ENCODE measurements around the gene LRRC55. TPM values are rescaled to one million over a fixed set of nuclear protein-coding genes. Genes with fewer than 3 reads are reported as not detected.

Gene LRRC55
- total RNA-seq, 4 donors from 2014 or later: 0.13 TPM; not detected in 3

DNA sequence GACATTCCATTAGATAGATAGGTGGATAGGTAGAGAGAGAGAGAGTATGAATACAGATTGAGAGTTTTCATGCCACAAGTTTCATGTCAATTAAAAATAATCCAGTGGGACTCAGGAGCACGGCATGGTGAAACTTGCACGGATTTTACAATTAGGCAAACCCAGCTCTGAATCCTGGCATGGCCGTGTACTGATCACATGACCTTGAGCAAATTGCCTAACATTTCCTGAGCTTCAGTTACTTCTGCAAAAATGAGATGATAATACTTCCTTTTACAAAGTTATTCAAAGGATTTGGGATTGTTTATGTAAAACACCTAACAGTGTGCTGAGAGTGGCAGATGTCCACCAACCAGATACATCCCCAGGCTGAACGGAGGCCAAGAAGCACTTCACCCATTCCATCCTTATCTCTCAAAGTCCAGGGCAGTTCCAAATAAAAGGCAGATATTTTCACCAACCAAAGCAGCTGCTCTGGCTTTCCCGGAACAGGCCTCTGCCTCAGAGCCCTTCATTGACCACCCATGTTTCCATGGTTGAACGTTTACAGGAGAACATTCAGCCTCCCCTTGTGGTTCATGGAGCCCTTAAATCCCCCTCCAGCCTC lies 37.4 kb downstream of the LRRC55 start:
- TF ChIP-seq, protein P1, sequence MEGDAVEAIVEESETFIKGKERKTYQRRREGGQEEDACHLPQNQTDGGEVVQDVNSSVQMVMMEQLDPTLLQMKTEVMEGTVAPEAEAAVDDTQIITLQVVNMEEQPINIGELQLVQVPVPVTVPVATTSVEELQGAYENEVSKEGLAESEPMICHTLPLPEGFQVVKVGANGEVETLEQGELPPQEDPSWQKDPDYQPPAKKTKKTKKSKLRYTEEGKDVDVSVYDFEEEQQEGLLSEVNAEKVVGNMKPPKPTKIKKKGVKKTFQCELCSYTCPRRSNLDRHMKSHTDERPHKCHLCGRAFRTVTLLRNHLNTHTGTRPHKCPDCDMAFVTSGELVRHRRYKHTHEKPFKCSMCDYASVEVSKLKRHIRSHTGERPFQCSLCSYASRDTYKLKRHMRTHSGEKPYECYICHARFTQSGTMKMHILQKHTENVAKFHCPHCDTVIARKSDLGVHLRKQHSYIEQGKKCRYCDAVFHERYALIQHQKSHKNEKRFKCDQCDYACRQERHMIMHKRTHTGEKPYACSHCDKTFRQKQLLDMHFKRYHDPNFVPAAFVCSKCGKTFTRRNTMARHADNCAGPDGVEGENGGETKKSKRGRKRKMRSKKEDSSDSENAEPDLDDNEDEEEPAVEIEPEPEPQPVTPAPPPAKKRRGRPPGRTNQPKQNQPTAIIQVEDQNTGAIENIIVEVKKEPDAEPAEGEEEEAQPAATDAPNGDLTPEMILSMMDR (IDR thresholded peaks at IDR 0.05): no peak
- no peak for TF ChIP-seq POLR2A (IDR thresholded peaks at IDR 0.05)
- H3K27ac ChIP-seq: no peak overlapping the region
- no peaks in the 10 kb centered on the region for H3K36me3 ChIP-seq
- no peaks in the 10 kb centered on the region for H3K9me3 ChIP-seq
- H3K4me3 ChIP-seq: no peak overlapping the region
- H3K27me3 ChIP-seq: no peaks in the 10 kb centered on the region
- no peak for DNase-seq
- H3K4me1 ChIP-seq: no peaks in the 10 kb centered on the region

DNA sequence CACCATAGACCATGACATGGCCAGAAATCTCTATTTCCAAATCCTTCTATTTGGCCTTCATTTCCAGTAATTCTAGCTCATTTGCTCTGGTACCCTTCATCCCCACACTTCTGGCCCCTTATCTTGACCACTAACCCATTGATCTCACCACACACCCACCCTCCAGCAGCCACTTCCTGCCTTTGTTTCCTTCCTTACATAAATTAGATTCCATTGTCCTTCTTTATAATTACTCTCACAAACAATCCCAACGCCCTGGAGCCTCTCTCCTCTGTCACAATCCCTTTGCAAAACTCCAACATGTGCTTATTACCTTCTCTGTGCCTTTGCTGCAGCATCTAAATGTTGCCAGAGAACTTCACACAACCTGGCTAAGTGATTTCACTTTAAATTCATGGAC lies 40.5 kb downstream of the LRRC55 start:
- Histone ChIP-seq H3K4me3 (no peak overlapping the region), H3K27ac (no peak overlapping the region), H3K4me1 (no peaks in the 10 kb centered on the region), H3K27me3 (no peaks in the 10 kb centered on the region), H3K36me3 (no peaks in the 10 kb centered on the region), H3K9me3 (no peaks in the 10 kb centered on the region)
- DNase-seq: no peak
- no peak for TF ChIP-seq POLR2A (IDR thresholded peaks at IDR 0.05)
- TF ChIP-seq, protein P1 (IDR thresholded peaks at IDR 0.05): no peak

DNA sequence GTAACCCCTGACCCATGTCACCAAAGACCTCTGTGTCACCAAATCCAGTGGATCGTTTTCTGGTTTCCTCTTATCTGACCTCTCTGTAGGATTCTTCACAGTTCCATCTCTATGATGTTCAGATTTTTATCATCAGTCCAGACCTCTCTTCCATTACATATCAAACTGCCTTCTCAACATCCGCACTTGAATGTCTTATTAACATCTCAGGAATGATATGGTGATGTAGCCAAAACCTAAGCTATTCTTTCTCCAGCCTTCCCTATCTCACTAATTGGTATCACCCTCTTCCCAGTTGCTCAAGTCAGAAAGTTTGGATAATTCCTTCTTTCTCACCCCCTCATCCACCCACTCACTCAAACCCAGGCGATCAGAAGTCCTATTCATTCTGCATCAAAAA lies 41.8 kb downstream of the LRRC55 start:
- H3K4me1 ChIP-seq: no peaks in the 10 kb centered on the region
- TF ChIP-seq POLR2A (IDR thresholded peaks at IDR 0.05): no peak
- TF ChIP-seq, protein P1 (IDR thresholded peaks at IDR 0.05): no peak
- no peaks in the 10 kb centered on the region for H3K27me3 ChIP-seq
- no peaks in the 10 kb centered on the region for H3K9me3 ChIP-seq
- H3K36me3 ChIP-seq: no peaks in the 10 kb centered on the region
- H3K27ac ChIP-seq: no peak overlapping the region
- no peak for DNase-seq
- no peak overlapping the region for H3K4me3 ChIP-seq

DNA sequence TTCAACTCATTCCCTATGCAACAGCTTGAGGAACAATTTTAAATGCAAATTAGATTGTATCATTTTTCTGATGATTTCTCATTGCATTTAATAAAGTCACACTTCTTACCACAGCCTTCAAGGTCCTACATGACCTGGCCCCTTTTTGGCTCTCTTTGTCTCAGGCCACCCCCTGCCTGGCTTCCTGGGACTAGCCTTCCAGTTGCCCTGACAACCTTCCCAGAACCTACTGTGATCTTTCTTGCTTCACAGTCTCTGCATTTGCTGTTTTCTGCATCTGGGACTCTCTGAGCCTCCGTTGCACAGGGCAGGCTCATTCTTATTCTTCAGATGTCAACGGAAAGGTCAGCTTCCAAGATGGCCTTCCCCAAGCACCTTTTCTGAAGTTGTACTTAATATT lies 42.4 kb downstream of the LRRC55 start:
- TF ChIP-seq POLR2A (IDR thresholded peaks at IDR 0.05): no peak
- TF ChIP-seq, protein P1 (IDR thresholded peaks at IDR 0.05): no peak
- no peak overlapping the region for H3K4me3 ChIP-seq
- no peaks in the 10 kb centered on the region for H3K9me3 ChIP-seq
- H3K27me3 ChIP-seq: no peaks in the 10 kb centered on the region
- H3K27ac ChIP-seq: no peak overlapping the region
- H3K36me3 ChIP-seq: no peaks in the 10 kb centered on the region
- no peaks in the 10 kb centered on the region for H3K4me1 ChIP-seq
- no peak for DNase-seq

DNA sequence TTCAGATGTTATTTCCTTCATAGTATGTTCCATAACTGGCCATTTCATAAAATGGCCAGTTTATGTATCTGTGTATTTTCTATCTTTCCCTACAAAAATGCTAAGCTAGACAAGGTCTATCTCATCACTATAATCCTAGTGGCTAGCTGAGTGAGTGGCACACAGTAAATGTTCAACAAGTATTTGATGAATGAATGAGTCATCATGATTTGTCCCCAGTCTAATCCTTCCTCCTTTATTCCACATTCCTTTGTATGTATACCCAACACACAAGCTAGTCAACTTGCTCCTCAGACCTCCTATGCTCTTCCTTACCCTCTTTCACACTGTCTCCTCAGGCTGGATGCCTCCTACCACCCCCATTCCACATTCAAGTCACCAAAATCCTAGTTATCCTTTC lies 42.8 kb downstream of the LRRC55 start:
- TF ChIP-seq, protein P1 (IDR thresholded peaks at IDR 0.05): no peak
- no peak for TF ChIP-seq POLR2A (IDR thresholded peaks at IDR 0.05)
- H3K27me3 ChIP-seq: no peaks in the 10 kb centered on the region
- DNase-seq: no peak
- no peak overlapping the region for H3K27ac ChIP-seq
- H3K36me3 ChIP-seq: no peaks in the 10 kb centered on the region
- no peak overlapping the region for H3K4me3 ChIP-seq
- no peaks in the 10 kb centered on the region for H3K9me3 ChIP-seq
- no peaks in the 10 kb centered on the region for H3K4me1 ChIP-seq

DNA sequence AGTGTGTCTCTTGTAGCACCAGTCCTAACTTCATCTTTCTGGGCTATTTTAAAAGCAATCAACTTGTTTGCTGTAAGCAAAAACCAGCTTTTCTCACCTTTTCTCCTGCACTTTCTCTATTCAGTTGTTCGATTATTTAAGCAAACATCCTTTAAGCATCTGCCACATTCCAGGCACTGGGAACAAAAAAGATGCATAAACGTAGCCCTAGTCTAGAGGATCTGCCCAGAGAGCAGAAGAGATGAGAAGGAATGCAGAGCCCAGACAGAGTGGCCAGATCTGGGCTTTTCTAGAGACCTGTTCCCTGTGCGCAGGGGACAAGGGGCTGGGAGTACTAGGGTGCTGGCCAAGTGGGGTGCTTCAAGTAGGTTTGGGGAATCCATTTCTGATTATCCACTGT lies 46.8 kb downstream of the LRRC55 start:
- Histone ChIP-seq H3K4me3 (no peak overlapping the region), H3K36me3 (no peaks in the 10 kb centered on the region), H3K27ac (no peak overlapping the region), H3K9me3 (no peaks in the 10 kb centered on the region), H3K27me3 (no peaks in the 10 kb centered on the region), H3K4me1 (no peaks in the 10 kb centered on the region)
- DNase-seq: no peak
- TF ChIP-seq, protein P1 (IDR thresholded peaks at IDR 0.05): no peak
- TF ChIP-seq POLR2A (IDR thresholded peaks at IDR 0.05): no peak
